ENCODE results near the gene TBL3. TPM values are rescaled to one million over a fixed set of nuclear protein-coding genes. Genes with fewer than 3 reads are reported as not detected.

TBL3 gene
- total RNA-seq, 1 experiment from 2014 or later = 34.7 TPM

DNA sequence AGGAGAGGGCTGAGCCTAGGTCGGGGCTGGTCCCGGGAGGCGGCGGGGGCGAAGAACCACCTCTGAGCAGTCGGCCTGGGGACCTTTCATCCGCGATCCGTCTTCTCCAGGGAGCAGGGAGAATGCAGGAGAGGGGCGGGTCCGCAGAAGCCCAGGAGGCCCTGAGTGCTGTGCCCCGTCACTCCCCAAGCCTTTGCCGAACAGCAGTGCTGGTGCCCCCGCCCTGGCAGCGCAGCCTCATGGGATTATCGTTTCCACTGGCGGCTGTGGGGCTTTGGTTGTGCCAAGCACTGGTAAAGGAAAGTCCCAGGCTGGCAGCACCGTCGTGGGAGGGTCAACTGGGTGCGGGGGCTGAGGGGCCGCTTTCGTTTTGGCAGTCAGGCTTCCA, 631 bp downstream of the TBL3 start:
- TF ChIP-seq, protein P1, sequence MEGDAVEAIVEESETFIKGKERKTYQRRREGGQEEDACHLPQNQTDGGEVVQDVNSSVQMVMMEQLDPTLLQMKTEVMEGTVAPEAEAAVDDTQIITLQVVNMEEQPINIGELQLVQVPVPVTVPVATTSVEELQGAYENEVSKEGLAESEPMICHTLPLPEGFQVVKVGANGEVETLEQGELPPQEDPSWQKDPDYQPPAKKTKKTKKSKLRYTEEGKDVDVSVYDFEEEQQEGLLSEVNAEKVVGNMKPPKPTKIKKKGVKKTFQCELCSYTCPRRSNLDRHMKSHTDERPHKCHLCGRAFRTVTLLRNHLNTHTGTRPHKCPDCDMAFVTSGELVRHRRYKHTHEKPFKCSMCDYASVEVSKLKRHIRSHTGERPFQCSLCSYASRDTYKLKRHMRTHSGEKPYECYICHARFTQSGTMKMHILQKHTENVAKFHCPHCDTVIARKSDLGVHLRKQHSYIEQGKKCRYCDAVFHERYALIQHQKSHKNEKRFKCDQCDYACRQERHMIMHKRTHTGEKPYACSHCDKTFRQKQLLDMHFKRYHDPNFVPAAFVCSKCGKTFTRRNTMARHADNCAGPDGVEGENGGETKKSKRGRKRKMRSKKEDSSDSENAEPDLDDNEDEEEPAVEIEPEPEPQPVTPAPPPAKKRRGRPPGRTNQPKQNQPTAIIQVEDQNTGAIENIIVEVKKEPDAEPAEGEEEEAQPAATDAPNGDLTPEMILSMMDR (IDR thresholded peaks at IDR 0.05; ENCODE audit: insufficient read depth in 1 of 2, low read depth in 1 of 2, low read length in 1 of 2, severe bottlenecking in 1 of 2, unreplicated experiment in 1 of 2) = no peak
- Histone ChIP-seq H3K9me3 (no peaks in the 10 kb centered on the region), H3K4me1 (no peaks in the 10 kb centered on the region), H3K4me3 (ENCODE audit: low read depth, low read length) (peak overlapping the region; percentile 99), H3K36me3 (ENCODE audit: control insufficient read depth, insufficient read depth, low read length) (no peaks in the 10 kb centered on the region; the same call in 1 of the 2 replicates), H3K27me3 (replicated peaks; ENCODE audit: control insufficient read depth, insufficient read depth, low read length) (no peaks in the 10 kb centered on the region)
- Mint-ChIP-seq H3K4me1 (ENCODE audit: low read depth, unreplicated experiment) (peaks cover 9% of the 10 kb centered on the region), H3K4me3 (ENCODE audit: unreplicated experiment) (peak overlapping the region; percentile 80), H3K9me3 (ENCODE audit: unreplicated experiment) (no peaks in the 10 kb centered on the region), H3K27me3 (ENCODE audit: insufficient read depth, unreplicated experiment) (no peaks in the 10 kb centered on the region), H3K36me3 (ENCODE audit: insufficient read depth, unreplicated experiment) (peaks cover 26% of the 10 kb centered on the region), H3K27ac (ENCODE audit: unreplicated experiment) (peak overlapping the region; percentile 15)
- DNase-seq = peak in 1 of 2 experiments; percentile 24
- POLR2A ChIA-PET = interaction anchor here (0.7 kb wide), 1 partner anchor 8 kb away, joined by 3 read pairs; the partner anchor contains the start of gene NOXO1
- BruUV-seq (replicated peaks) = TSS peak; percentile 36
- intact Hi-C loops (cut with micrococcal nuclease; ENCODE audit: unreplicated experiment) = no loop called here
- CTCF ChIA-PET = no interaction called here

DNA sequence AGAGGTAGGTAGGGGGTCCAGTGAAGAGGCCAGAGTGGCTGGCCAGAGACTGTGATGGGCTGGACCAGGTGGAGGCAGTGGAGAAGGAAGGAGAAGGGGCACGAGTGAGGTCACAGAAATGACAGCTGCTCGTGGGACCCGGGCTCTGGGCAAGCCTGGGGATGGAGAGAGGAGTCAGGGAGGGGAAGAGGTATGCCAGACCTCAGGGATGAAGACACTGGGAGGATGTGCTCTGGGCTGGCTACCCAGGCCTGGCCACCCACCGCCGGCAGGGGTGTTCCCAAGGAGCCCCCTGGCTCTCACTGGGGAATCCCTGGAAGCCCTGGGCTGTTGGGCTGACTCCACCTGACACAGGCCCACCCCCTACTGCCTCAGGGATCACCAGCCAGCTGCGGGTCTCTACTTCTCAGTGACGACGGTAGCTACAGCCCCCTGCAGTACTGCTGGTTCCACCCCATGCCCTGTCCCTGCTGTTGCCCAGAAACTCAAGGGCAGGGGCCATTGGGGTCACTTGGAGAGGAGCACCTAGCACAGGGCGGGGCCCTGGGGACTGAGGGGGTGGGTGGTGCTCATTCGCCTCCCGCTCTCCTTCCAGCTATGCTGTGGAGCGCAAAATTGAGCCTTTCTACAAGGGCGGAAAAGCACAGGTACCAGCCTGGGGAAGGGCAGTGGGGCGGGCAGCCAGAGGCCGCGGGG, 1.8 kb downstream of the TBL3 start:
- Histone ChIP-seq H3K9me3 (no peaks in the 10 kb centered on the region), H3K36me3 (ENCODE audit: control insufficient read depth, insufficient read depth, low read length) (no peaks in the 10 kb centered on the region; the same call in 1 of the 2 replicates), H3K27me3 (replicated peaks; ENCODE audit: control insufficient read depth, insufficient read depth, low read length) (no peaks in the 10 kb centered on the region), H3K4me3 (ENCODE audit: low read depth, low read length) (no peak overlapping the region), H3K4me1 (no peaks in the 10 kb centered on the region)
- Mint-ChIP-seq H3K36me3 (ENCODE audit: insufficient read depth, unreplicated experiment) (peaks cover 26% of the 10 kb centered on the region), H3K4me1 (ENCODE audit: low read depth, unreplicated experiment) (peaks cover 9% of the 10 kb centered on the region), H3K27me3 (ENCODE audit: insufficient read depth, unreplicated experiment) (no peaks in the 10 kb centered on the region), H3K4me3 (ENCODE audit: unreplicated experiment) (no peak overlapping the region), H3K9me3 (ENCODE audit: unreplicated experiment) (no peaks in the 10 kb centered on the region), H3K27ac (ENCODE audit: unreplicated experiment) (no peak overlapping the region)
- ChIA-PET POLR2A (no interaction called here), CTCF (no interaction called here)
- TF ChIP-seq, protein P1 (IDR thresholded peaks at IDR 0.05; ENCODE audit: insufficient read depth in 1 of 2, low read depth in 1 of 2, low read length in 1 of 2, severe bottlenecking in 1 of 2, unreplicated experiment in 1 of 2) = no peak
- DNase-seq = no peak
- intact Hi-C loops (cut with micrococcal nuclease; ENCODE audit: unreplicated experiment) = no loop called here
- BruUV-seq (replicated peaks) = no TSS peak

DNA sequence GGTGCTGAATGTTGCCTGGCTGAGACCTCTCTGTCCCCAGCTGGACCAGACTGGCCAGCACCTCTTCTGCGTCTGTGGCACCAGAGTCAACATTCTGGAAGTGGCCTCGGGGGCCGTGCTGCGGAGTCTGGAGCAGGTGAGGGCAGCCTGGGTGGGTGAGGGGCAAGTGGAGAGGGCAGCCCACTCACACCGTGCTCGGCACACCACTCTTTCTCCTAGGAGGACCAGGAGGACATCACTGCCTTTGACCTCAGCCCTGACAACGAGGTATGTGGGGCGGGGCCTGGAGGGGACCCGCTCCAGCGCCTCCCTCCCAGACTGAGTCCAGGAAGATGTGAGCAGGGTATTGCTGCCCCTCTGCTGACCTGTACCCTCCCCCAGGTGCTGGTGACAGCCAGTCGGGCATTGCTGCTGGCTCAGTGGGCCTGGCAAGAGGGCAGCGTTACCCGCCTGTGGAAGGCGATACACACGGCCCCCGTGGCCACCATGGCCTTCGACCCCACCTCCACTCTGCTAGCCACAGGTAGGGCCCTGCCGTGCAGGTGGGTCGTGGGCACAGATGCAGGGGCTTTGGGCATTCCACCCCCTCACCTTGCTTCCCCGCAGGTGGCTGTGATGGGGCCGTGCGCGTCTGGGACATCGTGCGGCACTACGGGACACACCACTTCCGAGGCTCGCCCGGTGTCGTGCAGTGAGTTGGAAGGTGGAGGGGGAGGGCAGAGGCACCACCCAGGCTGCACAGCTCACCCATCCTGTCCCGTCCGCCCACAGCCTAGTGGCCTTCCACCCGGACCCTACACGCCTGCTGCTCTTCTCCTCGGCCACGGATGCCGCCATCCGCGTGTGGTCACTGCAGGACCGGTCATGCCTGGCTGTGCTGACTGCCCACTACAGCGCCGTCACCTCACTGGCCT, 2.6 kb downstream of the TBL3 start:
- Mint-ChIP-seq H3K4me3 (ENCODE audit: unreplicated experiment) (no peak overlapping the region), H3K36me3 (ENCODE audit: insufficient read depth, unreplicated experiment) (peaks cover 26% of the 10 kb centered on the region), H3K4me1 (ENCODE audit: low read depth, unreplicated experiment) (peaks cover 9% of the 10 kb centered on the region), H3K9me3 (ENCODE audit: unreplicated experiment) (no peaks in the 10 kb centered on the region), H3K27ac (ENCODE audit: unreplicated experiment) (no peak overlapping the region), H3K27me3 (ENCODE audit: insufficient read depth, unreplicated experiment) (no peaks in the 10 kb centered on the region)
- H3K4me1 ChIP-seq = no peaks in the 10 kb centered on the region
- no peaks in the 10 kb centered on the region for H3K9me3 ChIP-seq
- ChIA-PET POLR2A (no interaction called here), CTCF (no interaction called here)
- intact Hi-C loops (cut with micrococcal nuclease; ENCODE audit: unreplicated experiment) = no loop called here
- no TSS peak for BruUV-seq (replicated peaks)
- no peaks in the 10 kb centered on the region for H3K27me3 ChIP-seq (replicated peaks; ENCODE audit: control insufficient read depth, insufficient read depth, low read length)
- H3K36me3 ChIP-seq (ENCODE audit: control insufficient read depth, insufficient read depth, low read length) = no peaks in the 10 kb centered on the region; the same call in 1 of the 2 replicates
- no peak overlapping the region for H3K4me3 ChIP-seq (ENCODE audit: low read depth, low read length)
- TF ChIP-seq, protein P1 (IDR thresholded peaks at IDR 0.05; ENCODE audit: insufficient read depth in 1 of 2, low read depth in 1 of 2, low read length in 1 of 2, severe bottlenecking in 1 of 2, unreplicated experiment in 1 of 2) = no peak
- no peak for DNase-seq

Data from Caco-2 (cell line).